Right cardiac atrium (tissue), 5 donors: Measurements from ENCODE around the gene NTN3. TPM values are rescaled to one million over a fixed set of nuclear protein-coding genes. Genes with fewer than 3 reads are reported as not detected.

Experiments used
- ATAC-seq, 2 donors: fragments of 200-7000 bp; cut with Tn5 transposase; one replicate each; pipeline versions ENCODE4 v1.8.0 to v1.9.1; 2020; ENCODE audit warnings: moderate library complexity in 2 of 2, mild to moderate bottlenecking in 1 of 2
- DNase-seq, 3 donors: peaks; one replicate each; pipeline ENCODE4 v3.0.0-alpha.2; 2020
- H3K27ac ChIP-seq: one replicate; pipeline ENCODE4 v1.5.1; 2013; ENCODE audit warnings: mild to moderate bottlenecking, low read length, control low read depth, moderate library complexity
- H3K27me3 ChIP-seq: one replicate; pipeline ENCODE4 v1.6.1; 2013; ENCODE audit not compliant: control insufficient read depth, insufficient read depth
- H3K4me1 ChIP-seq: one replicate; pipeline ENCODE4 v1.6.1; 2013; ENCODE audit warnings: low read length; ENCODE audit not compliant: control insufficient read depth, insufficient read depth
- H3K4me3 ChIP-seq: one replicate; pipeline ENCODE4 v1.5.1; 2013; ENCODE audit warnings: low read length, control low read depth
- H3K9me3 ChIP-seq: one replicate; pipeline ENCODE4 v1.6.1; 2013; ENCODE audit warnings: low read length; ENCODE audit not compliant: control insufficient read depth
- WGBS: extraction: QIAGEN DNeasy Blood & Tissue Kit; methylation state at CpG from one replicate; pipeline ENCODE4 v1.1.7; 2013; 5-methylcytosine and 5-hydroxymethylcytosine counted together
- intact Hi-C, 4 donors: fragments of 100-400 bp; cut with DNase I; formaldehyde crosslinking; loops; one replicate each; pipeline versions ENCODE4 v1.11.0 to v1.14.0; 2022 to 2023
- polyA plus RNA-seq: library from polyadenylated mRNA; stranded (reverse); fragments of 200-250 nt; gene quantifications from one replicate; pipeline ENCODE4 v1.2.3, GENCODE V29; 2013
- total RNA-seq, 4 donors: library from RNA; stranded (reverse); fragmentation: NEBNext Ultra II Directional; extraction: Animal tissue kit (Norgen Biotek cat#: 25700); gene quantifications; one replicate each; pipeline ENCODE4 v1.2.1, GENCODE V29; 2021
- donor health status: healthy with polysubstance abuse.
- donor health status: DM: no; HTN: yes; CAD: no.
- donor health status: DM: no; HTN: no; CAD: no.
- donor health status: DM: no; HTN: yes; CAD: no; lungs with severe emphysema.
- donor health status: DM: yes; HTN: yes; CAD: no.

Gene NTN3
- total and polyA plus RNA-seq, 5 donors = 0.50 to 1.8 (median 0.74) TPM

- no peak for ATAC-seq
- peak in 2 of 3 donors; percentile 35 to 45 for DNase-seq
- no peak overlapping the region for H3K4me3 ChIP-seq
- H3K4me1 ChIP-seq = no peaks in the 10 kb centered on the region
- no peak overlapping the region for H3K27ac ChIP-seq
- intact Hi-C loops = no loop called here
- no peaks in the 10 kb centered on the region for H3K27me3 ChIP-seq
- H3K9me3 ChIP-seq = no peaks in the 10 kb centered on the region
- WGBS = 62% methylated on average over 13 of the region's 13 CpGs
These were observed 11.2 kb downstream of the NTN3 start for GRCh38 chr16:2482249-2482648.

GRCh38 chr16:2482708-2483534, 11.8 kb downstream of the NTN3 start:
- Histone ChIP-seq H3K4me3 (no peak overlapping the region), H3K9me3 (no peaks in the 10 kb centered on the region), H3K27me3 (no peaks in the 10 kb centered on the region), H3K27ac (peak overlapping the region; percentile 19), H3K4me1 (no peaks in the 10 kb centered on the region)
- DNase-seq = peak; percentile 69 to 86 (median 84)
- peak; percentile 58 to 71 for ATAC-seq
- intact Hi-C loops = no loop called here
- 39% methylated on average over 32 of the region's 32 CpGs for WGBS

- 88% methylated on average over 16 of the region's 16 CpGs for WGBS
- intact Hi-C loops = no loop called here
- H3K27me3 ChIP-seq = no peaks in the 10 kb centered on the region
- H3K4me3 ChIP-seq = no peak overlapping the region
- no peaks in the 10 kb centered on the region for H3K4me1 ChIP-seq
- H3K27ac ChIP-seq = no peak overlapping the region
- no peaks in the 10 kb centered on the region for H3K9me3 ChIP-seq
- ATAC-seq (no peak), DNase-seq (peak in 2 of 3 donors; percentile 18 to 48)
These were observed 13.1 kb downstream of the NTN3 start for GRCh38 chr16:2483939-2484897.

- H3K4me1 ChIP-seq = no peaks in the 10 kb centered on the region
- no peaks in the 10 kb centered on the region for H3K9me3 ChIP-seq
- 85% methylated on average over 13 of the region's 13 CpGs for WGBS
- DNase-seq (peak in 2 of 3 donors; percentile 25 to 50), ATAC-seq (no peak)
- intact Hi-C loops = no loop called here
- H3K27me3 ChIP-seq = no peaks in the 10 kb centered on the region
- no peak overlapping the region for H3K27ac ChIP-seq
- no peak overlapping the region for H3K4me3 ChIP-seq
These were observed 13.9 kb downstream of the NTN3 start for GRCh38 chr16:2484898-2485508.

- peak in 1 of 2 donors; percentile 49 for ATAC-seq
- intact Hi-C loops = no loop called here
- H3K4me1 ChIP-seq = no peaks in the 10 kb centered on the region
- 70% methylated on average over 33 of the region's 33 CpGs for WGBS
- H3K27ac ChIP-seq = no peak overlapping the region
- no peak overlapping the region for H3K4me3 ChIP-seq
- no peaks in the 10 kb centered on the region for H3K9me3 ChIP-seq
- no peaks in the 10 kb centered on the region for H3K27me3 ChIP-seq
- DNase-seq = peak in 2 of 3 donors; percentile 50 to 53
These were observed 14.9 kb downstream of the NTN3 start for GRCh38 chr16:2485811-2486507.

GRCh38 chr16:2486645-2487516, 15.8 kb downstream of the NTN3 start:
- H3K27ac ChIP-seq = no peak overlapping the region
- no peaks in the 10 kb centered on the region for H3K27me3 ChIP-seq
- WGBS = 66% methylated on average over 29 of the region's 29 CpGs
- H3K4me3 ChIP-seq = no peak overlapping the region
- DNase-seq (peak in 2 of 3 donors; percentile 78 to 82), ATAC-seq (peak; percentile 46 to 48)
- no peaks in the 10 kb centered on the region for H3K4me1 ChIP-seq
- intact Hi-C loops = no loop called here
- H3K9me3 ChIP-seq = no peaks in the 10 kb centered on the region

- intact Hi-C loops = no loop called here
- WGBS = 76% methylated on average over 8 of the region's 8 CpGs
These were observed 16.4 kb downstream of the NTN3 start for GRCh38 chr16:2487517-2487842.

GRCh38 chr16:2487903-2488531, 16.9 kb downstream of the NTN3 start:
- Histone ChIP-seq H3K27ac (no peak overlapping the region), H3K4me1 (no peaks in the 10 kb centered on the region), H3K9me3 (no peaks in the 10 kb centered on the region), H3K4me3 (no peak overlapping the region), H3K27me3 (no peaks in the 10 kb centered on the region)
- DNase-seq (peak in 1 of 3 donors; percentile 35), ATAC-seq (no peak)
- WGBS = 75% methylated on average over 15 of the region's 15 CpGs
- intact Hi-C loops = no loop called here

More at GRCh38 chr16:2487517-2487842, 16.4 kb downstream of the NTN3 start:
- H3K4me3 ChIP-seq = no peak overlapping the region
- ATAC-seq (no peak), DNase-seq (peak in 1 of 3 donors; percentile 23)
- no peaks in the 10 kb centered on the region for H3K4me1 ChIP-seq
- no peak overlapping the region for H3K27ac ChIP-seq
- H3K9me3 ChIP-seq = no peaks in the 10 kb centered on the region
- no peaks in the 10 kb centered on the region for H3K27me3 ChIP-seq

- DNase-seq = peak in 1 of 3 donors; percentile 49
- no peak overlapping the region for H3K27ac ChIP-seq
- H3K9me3 ChIP-seq = no peaks in the 10 kb centered on the region
- WGBS = 93% methylated on average over 16 of the region's 16 CpGs
- ATAC-seq = no peak
- no peak overlapping the region for H3K4me3 ChIP-seq
- H3K4me1 ChIP-seq = no peaks in the 10 kb centered on the region
- H3K27me3 ChIP-seq = no peaks in the 10 kb centered on the region
- intact Hi-C loops = no loop called here
These were observed 18.5 kb downstream of the NTN3 start for GRCh38 chr16:2489581-2489980.
